Karpas-422 (cell line): ENCODE data around the gene EDIL3. TPM values are rescaled to one million over a fixed set of nuclear protein-coding genes. Genes with fewer than 3 reads are reported as not detected.

Source experiments
- DNase-seq: peaks from one replicate; pipeline ENCODE4 v3.0.0-alpha.2; 2015
- H2AFZ ChIP-seq: fragments of 200-600 bp; sonication (generic); 2 replicates; pipeline ENCODE4 v1.6.1; 2014; ENCODE audit warnings: antibody characterized with exemption, low read length, mixed read lengths
- H3K27ac ChIP-seq: fragments of 200-600 bp; sonication (generic); 2 replicates; pipeline ENCODE4 v1.5.1; 2014; ENCODE audit warnings: mild to moderate bottlenecking, low read length, moderate library complexity
- H3K27me3 ChIP-seq: fragments of 200-600 bp; sonication (generic); 2 replicates; pipeline ENCODE4 v1.6.1; 2014; ENCODE audit warnings: low read length, mixed read lengths
- H3K36me3 ChIP-seq: fragments of 200-600 bp; sonication (generic); 2 replicates; pipeline ENCODE4 v1.6.1; 2014; ENCODE audit warnings: low read length, mixed read lengths; ENCODE audit not compliant: insufficient read depth
- H3K4me1 ChIP-seq: fragments of 200-600 bp; sonication (generic); 2 replicates; pipeline ENCODE4 v1.6.1; 2014; ENCODE audit warnings: mild to moderate bottlenecking, low read length, mixed read lengths
- H3K4me2 ChIP-seq: fragments of 200-600 bp; sonication (generic); 2 replicates; pipeline ENCODE4 v1.6.1; 2014; ENCODE audit warnings: low read length, low read depth, mild to moderate bottlenecking; ENCODE audit not compliant: poor library complexity, severe bottlenecking
- H3K4me3 ChIP-seq: fragments of 200-600 bp; sonication (generic); 2 replicates; pipeline ENCODE4 v1.5.1; 2014; ENCODE audit warnings: mild to moderate bottlenecking, antibody characterized with exemption, low read length, mixed read lengths
- H3K79me2 ChIP-seq: fragments of 200-600 bp; sonication (generic); 2 replicates; pipeline ENCODE4 v1.6.1; 2014; ENCODE audit warnings: mild to moderate bottlenecking, low read length, mixed read lengths
- H3K9ac ChIP-seq: fragments of 200-600 bp; sonication (generic); 2 replicates; pipeline ENCODE4 v1.6.0; 2014; ENCODE audit warnings: low read length
- H3K9me2 ChIP-seq: fragments of 200-600 bp; sonication (generic), shearing (Covaris generic); replicated peaks from 2 replicates; pipeline ENCODE4 v1.6.0; 2014; ENCODE audit warnings: mild to moderate bottlenecking, low read length, moderate library complexity; ENCODE audit not compliant: insufficient read depth
- H3K9me3 ChIP-seq: fragments of 300-700, 200-600 bp; sonication (generic); 2 replicates; pipeline ENCODE4 v1.6.1; 2014; ENCODE audit warnings: low read length, mixed read lengths
- H4K20me1 ChIP-seq: fragments of 200-600 bp; sonication (generic); 2 replicates; pipeline ENCODE4 v1.6.1; 2014; ENCODE audit warnings: mild to moderate bottlenecking, antibody characterized with exemption, low read length, low read depth; ENCODE audit not compliant: insufficient read depth
- total RNA-seq: library from RNA; depleted of rRNA; stranded (reverse); fragments of >200 nt; shearing (Covaris generic); gene quantifications from 2 replicates; pipeline ENCODE4 v1.2.3, GENCODE V29; 2014; ENCODE audit warnings: low replicate concordance

EDIL3 gene
- total RNA-seq, 1 experiment from 2014 or later: not detected

DNA sequence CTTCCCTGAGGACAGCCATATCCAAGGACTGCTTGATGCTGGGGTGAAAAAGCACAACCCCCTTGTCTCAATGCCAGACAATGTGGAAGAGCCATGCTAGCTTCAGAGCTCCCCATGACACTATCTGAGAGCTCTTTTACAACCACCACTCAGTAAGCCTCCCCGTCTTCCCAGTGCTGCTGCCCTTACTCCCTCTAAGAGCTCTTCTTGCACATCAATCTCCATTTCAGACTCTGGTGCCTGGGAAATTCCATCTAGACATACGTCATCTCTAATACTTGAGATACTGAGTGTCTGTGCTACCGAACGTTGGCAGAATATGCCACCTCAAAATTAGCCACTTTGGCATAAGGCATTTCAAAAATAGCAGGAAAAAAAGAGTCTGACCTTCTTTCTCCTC is 94.5 kb downstream of the EDIL3 start:
- Histone ChIP-seq H4K20me1 (no peaks in the 10 kb centered on the region), H3K4me2 (no peak overlapping the region), H3K27ac (no peak overlapping the region), H3K4me3 (no peak overlapping the region), H3K9ac (no peak overlapping the region), H3K9me3 (no peaks in the 10 kb centered on the region; the same call in 1 of the 2 replicates), H3K36me3 (no peaks in the 10 kb centered on the region), H2AFZ (no peak overlapping the region), H3K79me2 (no peaks in the 10 kb centered on the region), H3K9me2 (no peaks in the 10 kb centered on the region), H3K4me1 (no peaks in the 10 kb centered on the region), H3K27me3 (no peaks in the 10 kb centered on the region)
- no peak for DNase-seq

DNA sequence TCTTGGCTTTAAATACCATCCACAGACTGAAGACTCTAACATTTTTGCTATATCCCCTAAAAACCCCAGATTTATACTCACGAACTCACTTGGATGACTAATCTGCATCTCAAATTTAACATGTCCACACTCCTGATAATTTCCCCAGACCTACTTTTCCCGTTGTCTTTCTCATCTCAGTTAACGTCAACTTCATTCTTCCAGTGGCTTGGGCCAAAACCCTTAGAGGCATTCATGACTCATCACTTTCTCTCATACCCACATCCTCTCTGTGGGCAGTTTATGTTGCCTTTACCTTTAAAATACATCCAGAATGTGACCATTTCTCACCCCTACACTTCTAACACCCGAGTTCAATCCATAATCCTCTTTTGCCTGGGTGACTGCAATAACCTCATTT is 96.7 kb downstream of the EDIL3 start:
- Histone ChIP-seq H3K9ac (no peak overlapping the region), H3K79me2 (no peaks in the 10 kb centered on the region), H3K4me3 (no peak overlapping the region), H4K20me1 (no peaks in the 10 kb centered on the region), H3K36me3 (no peaks in the 10 kb centered on the region), H2AFZ (no peak overlapping the region), H3K4me1 (no peaks in the 10 kb centered on the region), H3K9me2 (no peaks in the 10 kb centered on the region), H3K27ac (no peak overlapping the region), H3K9me3 (no peaks in the 10 kb centered on the region; the same call in 1 of the 2 replicates), H3K27me3 (no peaks in the 10 kb centered on the region), H3K4me2 (no peak overlapping the region)
- DNase-seq: no peak

DNA sequence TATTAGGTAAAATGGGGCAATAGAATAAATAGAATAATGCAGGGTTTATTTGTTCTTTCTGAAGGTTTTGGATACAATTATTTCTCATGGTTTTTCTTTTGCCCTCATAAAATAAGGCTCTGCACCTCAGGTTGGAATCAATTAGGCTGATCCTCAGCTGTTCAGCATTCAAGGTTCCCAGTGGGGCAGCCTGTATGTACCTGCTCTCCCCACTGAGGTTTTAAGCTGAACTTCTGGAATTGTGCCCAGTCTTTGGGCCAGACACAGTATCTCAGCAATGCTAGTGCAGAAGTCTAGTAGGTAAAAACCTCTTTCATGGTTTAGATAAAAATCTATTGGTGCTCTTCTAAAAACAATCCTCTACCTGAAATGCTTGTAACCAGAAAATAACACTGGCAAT is 98.0 kb downstream of the EDIL3 start:
- H3K36me3 ChIP-seq: no peaks in the 10 kb centered on the region
- DNase-seq: no peak
- H3K27ac ChIP-seq: no peak overlapping the region
- H3K4me1 ChIP-seq: no peaks in the 10 kb centered on the region
- H3K4me2 ChIP-seq: no peak overlapping the region
- H3K9me3 ChIP-seq: no peaks in the 10 kb centered on the region
- no peaks in the 10 kb centered on the region for H3K9me2 ChIP-seq
- no peaks in the 10 kb centered on the region for H4K20me1 ChIP-seq
- H3K79me2 ChIP-seq: no peaks in the 10 kb centered on the region
- no peak overlapping the region for H3K4me3 ChIP-seq
- no peaks in the 10 kb centered on the region for H3K27me3 ChIP-seq
- H3K9ac ChIP-seq: no peak overlapping the region
- no peak overlapping the region for H2AFZ ChIP-seq

DNA sequence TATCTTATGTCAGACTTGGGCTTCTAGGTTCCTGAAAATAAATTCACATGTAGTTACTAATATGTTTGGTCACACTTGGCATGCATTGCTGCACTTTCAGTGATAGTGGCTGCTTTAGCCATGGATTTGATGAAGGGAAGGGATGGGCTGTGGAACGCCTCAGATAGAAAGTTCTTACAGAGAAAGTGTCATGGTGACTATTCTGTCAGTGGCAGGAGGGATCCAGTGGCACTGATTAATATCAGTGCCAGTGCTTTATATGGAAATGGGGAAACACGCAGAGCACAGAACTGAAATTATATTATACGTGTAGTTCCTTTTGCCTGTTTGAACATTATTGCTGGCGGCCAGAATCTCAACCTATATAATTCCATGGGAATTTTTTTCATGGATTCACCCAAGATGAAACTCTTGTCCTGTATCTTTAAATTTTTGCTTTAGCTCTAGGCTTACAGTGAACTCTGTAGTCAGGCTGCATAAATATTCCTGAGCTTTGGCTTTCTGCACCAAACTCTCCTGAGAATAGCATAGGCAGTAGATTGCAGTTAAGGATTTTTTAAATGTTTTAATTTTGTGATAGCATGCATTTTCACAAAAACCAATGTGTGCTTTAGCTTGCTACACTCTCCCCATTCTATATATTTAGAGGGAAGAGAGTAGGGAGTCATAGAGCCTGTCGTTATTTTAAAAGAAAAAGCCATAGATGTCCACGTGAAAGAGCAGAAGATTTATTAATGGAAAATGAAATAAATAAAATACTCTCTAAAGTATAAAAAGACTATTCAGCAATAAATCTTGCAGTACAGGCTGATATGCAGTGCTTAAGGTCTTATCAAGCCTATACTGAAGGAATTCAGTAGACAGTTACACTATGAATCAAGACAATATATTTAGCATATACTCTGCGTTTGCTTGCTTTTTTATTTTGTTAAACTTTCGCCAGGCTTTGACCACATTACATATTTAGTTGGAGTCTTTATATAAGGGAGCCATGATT is 98.7 kb downstream of the EDIL3 start:
- H3K9me2 ChIP-seq: no peaks in the 10 kb centered on the region
- H3K79me2 ChIP-seq: no peaks in the 10 kb centered on the region
- H3K4me1 ChIP-seq: no peaks in the 10 kb centered on the region
- H3K9ac ChIP-seq: no peak overlapping the region
- no peak for DNase-seq
- no peak overlapping the region for H3K4me3 ChIP-seq
- no peak overlapping the region for H3K4me2 ChIP-seq
- H2AFZ ChIP-seq: no peak overlapping the region
- H3K36me3 ChIP-seq: no peaks in the 10 kb centered on the region
- no peaks in the 10 kb centered on the region for H3K27me3 ChIP-seq
- H3K9me3 ChIP-seq: peaks cover 2% of the 10 kb centered on the region; the same call in 1 of the 2 replicates
- H4K20me1 ChIP-seq: no peaks in the 10 kb centered on the region
- no peak overlapping the region for H3K27ac ChIP-seq

DNA sequence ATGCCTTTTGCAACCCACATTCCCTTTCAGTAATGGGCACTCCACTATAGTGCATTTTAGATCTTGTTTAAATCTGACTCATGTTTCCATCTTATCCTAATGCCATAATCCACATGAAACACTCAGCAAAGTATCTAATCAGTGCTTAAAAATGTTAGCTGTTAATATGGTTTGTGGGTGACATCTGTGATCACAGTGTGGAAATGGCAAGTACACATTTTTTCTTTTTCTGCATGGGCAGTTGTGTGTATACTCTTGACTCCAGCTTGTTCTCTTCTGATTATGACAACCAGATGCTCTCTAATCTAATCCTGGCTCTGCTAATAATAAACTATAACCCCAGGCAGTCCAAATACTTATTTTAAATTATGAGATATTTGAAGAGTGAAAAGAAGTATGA is 103.3 kb downstream of the EDIL3 start:
- H3K36me3 ChIP-seq: no peaks in the 10 kb centered on the region
- H3K4me1 ChIP-seq: no peaks in the 10 kb centered on the region
- no peak overlapping the region for H3K4me2 ChIP-seq
- H3K79me2 ChIP-seq: no peaks in the 10 kb centered on the region
- no peaks in the 10 kb centered on the region for H4K20me1 ChIP-seq
- H3K9me3 ChIP-seq: peaks cover 6% of the 10 kb centered on the region; the same call in 1 of the 2 replicates
- no peaks in the 10 kb centered on the region for H3K9me2 ChIP-seq
- DNase-seq: no peak
- no peaks in the 10 kb centered on the region for H3K27me3 ChIP-seq
- no peak overlapping the region for H2AFZ ChIP-seq
- no peak overlapping the region for H3K27ac ChIP-seq
- H3K9ac ChIP-seq: no peak overlapping the region
- no peak overlapping the region for H3K4me3 ChIP-seq

DNA sequence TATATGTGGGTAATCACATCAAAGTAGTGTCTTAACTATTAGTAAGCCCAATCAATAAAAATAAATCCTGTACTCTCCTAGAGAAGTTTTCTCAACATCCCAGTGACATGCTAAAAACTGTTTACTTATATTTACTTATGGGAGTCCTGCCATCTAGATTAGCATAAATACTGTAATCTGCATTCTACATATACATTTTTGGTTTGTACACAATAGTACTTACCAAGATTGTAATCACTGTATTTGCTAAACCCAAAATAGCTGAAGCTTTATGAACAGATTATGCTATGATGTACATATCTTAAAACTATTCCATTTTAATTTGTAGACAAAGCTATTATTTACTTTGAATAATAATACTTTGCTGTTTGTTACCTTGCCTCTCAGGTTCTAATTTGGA is 105.4 kb downstream of the EDIL3 start:
- DNase-seq: no peak
- Histone ChIP-seq H3K27ac (no peak overlapping the region), H2AFZ (no peak overlapping the region), H3K9ac (no peak overlapping the region), H3K4me3 (no peak overlapping the region), H3K79me2 (no peaks in the 10 kb centered on the region), H3K9me3 (peaks cover 6% of the 10 kb centered on the region; the same call in 1 of the 2 replicates), H3K27me3 (no peaks in the 10 kb centered on the region), H3K4me2 (no peak overlapping the region), H4K20me1 (no peaks in the 10 kb centered on the region), H3K9me2 (no peaks in the 10 kb centered on the region), H3K36me3 (no peaks in the 10 kb centered on the region), H3K4me1 (no peaks in the 10 kb centered on the region)

DNA sequence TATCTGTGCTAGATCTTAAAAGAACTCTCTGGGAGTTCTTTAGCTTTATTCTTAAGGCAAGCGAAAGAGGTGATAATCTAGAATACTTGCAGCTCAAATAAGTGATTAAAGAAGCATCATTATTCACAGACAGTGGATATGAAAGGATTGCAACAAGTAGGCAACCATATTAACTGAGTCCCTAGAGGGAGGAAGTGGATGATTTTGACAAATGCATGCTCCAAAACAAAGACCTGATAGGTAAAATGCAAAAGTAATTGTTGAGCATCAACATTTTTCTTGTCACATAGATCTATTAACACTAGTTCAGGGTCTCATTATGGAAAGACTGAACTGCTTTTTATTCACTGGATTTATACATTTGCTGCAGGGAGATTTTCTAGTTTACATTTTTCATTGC is 109.1 kb downstream of the EDIL3 start:
- DNase-seq: no peak
- Histone ChIP-seq H3K9me3 (peaks cover 4% of the 10 kb centered on the region; the same call in 1 of the 2 replicates), H3K4me1 (no peaks in the 10 kb centered on the region), H3K9ac (no peak overlapping the region), H3K79me2 (no peaks in the 10 kb centered on the region), H3K36me3 (no peaks in the 10 kb centered on the region), H3K4me2 (no peak overlapping the region), H3K9me2 (no peaks in the 10 kb centered on the region), H3K27me3 (no peaks in the 10 kb centered on the region), H3K4me3 (no peak overlapping the region), H3K27ac (no peak overlapping the region), H4K20me1 (no peaks in the 10 kb centered on the region), H2AFZ (no peak overlapping the region)

DNA sequence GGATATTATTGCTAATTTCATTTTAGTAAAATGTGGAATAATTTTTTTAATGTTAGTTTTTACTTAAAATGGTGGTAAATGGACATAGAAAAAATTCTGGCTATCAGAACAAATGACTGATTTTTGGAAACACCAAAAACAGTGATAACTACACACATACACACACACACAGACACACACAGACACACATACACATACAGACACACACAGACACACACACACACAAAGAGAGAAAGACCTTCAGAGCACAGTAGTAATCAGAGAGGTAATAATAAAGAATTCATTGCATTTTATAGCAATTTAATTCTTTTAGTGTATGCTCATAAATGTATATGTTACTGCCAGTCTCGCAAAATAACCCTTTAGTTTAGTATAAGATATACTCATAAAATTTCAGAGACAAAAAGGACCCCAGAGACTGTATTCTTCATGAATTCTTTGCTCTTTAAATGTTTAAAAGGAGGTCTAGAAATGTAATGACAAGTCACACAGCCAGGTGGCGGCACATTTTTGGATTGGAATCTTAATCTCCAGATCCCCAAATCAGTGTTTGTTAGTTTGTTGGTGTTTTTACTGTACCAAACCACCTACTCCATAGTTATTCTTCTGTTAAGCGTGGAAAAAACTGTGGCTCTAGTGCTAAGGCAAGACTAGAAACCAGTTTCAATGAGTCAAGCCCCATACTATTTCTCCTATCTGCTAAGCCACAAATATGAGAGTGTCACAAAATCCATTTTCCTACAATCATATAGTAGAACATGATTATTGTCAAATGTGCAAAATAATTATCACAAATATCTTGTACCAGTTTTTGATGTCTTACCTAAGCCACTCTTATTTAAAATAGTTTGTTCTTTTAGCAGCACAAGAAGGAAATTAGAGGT is 109.9 kb downstream of the EDIL3 start:
- no peak overlapping the region for H3K9ac ChIP-seq
- H3K4me3 ChIP-seq: no peak overlapping the region
- no peaks in the 10 kb centered on the region for H3K79me2 ChIP-seq
- no peak overlapping the region for H2AFZ ChIP-seq
- H3K9me3 ChIP-seq: peaks cover 4% of the 10 kb centered on the region; the same call in 1 of the 2 replicates
- no peaks in the 10 kb centered on the region for H3K4me1 ChIP-seq
- no peaks in the 10 kb centered on the region for H3K27me3 ChIP-seq
- DNase-seq: peak; percentile 55
- no peaks in the 10 kb centered on the region for H4K20me1 ChIP-seq
- no peak overlapping the region for H3K4me2 ChIP-seq
- 0 out of 2 replicates have a peak, but pooled peaks cover 3% of the 10 kb centered on the region for H3K9me2 ChIP-seq
- H3K36me3 ChIP-seq: no peaks in the 10 kb centered on the region
- no peak overlapping the region for H3K27ac ChIP-seq
